ENCODE data around the gene BNIP3.

- TF ChIP-seq CTCF (IDR thresholded peaks at IDR 0.05; ENCODE audit: insufficient read depth, low read length, poor library complexity, severe bottlenecking) = no peak
- TF ChIP-seq EZH2phosphoT487 (conservative IDR thresholded peaks at IDR 0.05; ENCODE audit: low read length) = no peak
These were observed 45.4 kb downstream of the BNIP3 start for GRCh38 chr10:131936294-131936693.
